ENCODE data around the gene MAP3K20. TPM values are rescaled to one million over a fixed set of nuclear protein-coding genes. Genes with fewer than 3 reads are reported as not detected.

Gene MAP3K20
- total and polyA plus RNA-seq, 2 donors (not counting 3 experiments of a cell fraction or from before 2014, with no cell fraction given), result 7.8 to 31.5 TPM

GRCh38 chr2:173231465-173231864 lies 155.8 kb downstream of the MAP3K20 start:
- no peaks in the 10 kb centered on the region for H3K9me1 ChIP-seq (replicated peaks; ENCODE audit: control insufficient read depth, extremely low read depth, insufficient read depth, low read length)
- intact Hi-C loops (cut with micrococcal nuclease) (no loop called here), dilution Hi-C loops (cut with MboI; ENCODE audit: extremely low pct_ligation_motif_present, low sequenced_read_pairs) (no loop called here)
- no peak overlapping the region for H3K4me3 ChIP-seq (replicated peaks in 1 of 3; ENCODE audit: insufficient read depth in 1 of 3, low read depth in 1 of 3, low read length in 3 of 3)
- H3K36me3 ChIP-seq (ENCODE audit: control insufficient read depth in 2 of 2, extremely low read depth in 1 of 2, insufficient read depth in 2 of 2, low read length in 2 of 2), result no peaks in the 10 kb centered on the region
- H3K4me1 ChIP-seq (ENCODE audit: control insufficient read depth, extremely low read depth, insufficient read depth, low read length), result no peaks in the 10 kb centered on the region
- H3K4me2 ChIP-seq (ENCODE audit: insufficient read depth, low read length), result no peak overlapping the region
- H4K20me1 ChIP-seq (replicated peaks; ENCODE audit: control insufficient read depth, extremely low read depth, insufficient read depth, low read length), result no peaks in the 10 kb centered on the region
- H3K27me3 ChIP-seq (ENCODE audit: control insufficient read depth in 2 of 2, insufficient read depth in 2 of 2, low read length in 2 of 2), result no peaks in the 10 kb centered on the region
- H2AFZ ChIP-seq (ENCODE audit: low read depth, low read length), result no peak overlapping the region
- FAIRE-seq (no peak), DNase-seq (ENCODE audit: low read depth, low spot score) (no peak)
- no peaks in the 10 kb centered on the region for H3K79me2 ChIP-seq (ENCODE audit: control insufficient read depth, insufficient read depth, low read length)
- TF ChIP-seq JUN (IDR thresholded peaks at IDR 0.05; ENCODE audit: borderline replicate concordance, insufficient read depth, insufficient read length, low read depth) (no peak), EZH2 (IDR thresholded peaks at IDR 0.05; ENCODE audit: borderline replicate concordance, low read depth, low read length, severe bottlenecking) (no peak), POLR2A (IDR thresholded peaks at IDR 0.05; ENCODE audit: low read depth, low read length) (no peak), MAX (IDR thresholded peaks at IDR 0.05; ENCODE audit: insufficient read depth, insufficient read length) (no peak), FOS (IDR thresholded peaks at IDR 0.05; ENCODE audit: borderline replicate concordance, insufficient read depth, low read length) (no peak), CTCF (IDR thresholded peaks at IDR 0.05; ENCODE audit: extremely low read depth in 1 of 2, insufficient read depth in 1 of 2, low read depth in 1 of 2, low read length in 2 of 2) (no peak), GATA2 (IDR thresholded peaks at IDR 0.05; ENCODE audit: insufficient read depth, insufficient read length, low read depth, low read length) (no peak), POLR2AphosphoS5 (IDR thresholded peaks at IDR 0.05; ENCODE audit: insufficient read depth, low read depth, low read length) (no peak), MYC (IDR thresholded peaks at IDR 0.05; ENCODE audit: low read depth, low read length) (no peak)
- ChIA-PET CTCF (interaction anchor here (0.7 to 1.2 kb wide), 4 partner anchors 11 to 171 kb away, joined by 3 to 5 read pairs (median 4); no protein-coding TSS in a partner anchor), POLR2A (no interaction called here)
- H3K9ac ChIP-seq (replicated peaks; ENCODE audit: extremely low read depth, insufficient read depth, low read length), result no peak overlapping the region
- H3K9me3 ChIP-seq (replicated peaks; ENCODE audit: control insufficient read depth, insufficient read depth, low read length), result no peaks in the 10 kb centered on the region
- BruUV-seq (replicated peaks), result no TSS peak
- H3K27ac ChIP-seq (ENCODE audit: insufficient read depth, low read depth, low read length), result no peak overlapping the region
